RWPE2 (cell line): ENCODE data around the gene SMCR8.
"Not testable (repeated sequence)": the region's sequence is repeated elsewhere in the genome, so short reads cannot be mapped to it uniquely, and the experiment has no call there.

Source experiments
- ATAC-seq: fragments of 200-7000 bp; cut with Tn5 transposase; 3 replicates; pipeline ENCODE4 v1.9.1; 2021; ENCODE audit warnings: low read depth
- DNase-seq: peaks from one replicate; pipeline ENCODE4 v3.0.0-alpha.2; 2020; ENCODE audit warnings: low spot score
- H3K27ac ChIP-seq: fragments of 450-650 bp; 2 replicates; pipeline ENCODE4 v1.5.1; 2017; ENCODE audit warnings: mild to moderate bottlenecking; ENCODE audit not compliant: poor library complexity, severe bottlenecking
- H3K27me3 ChIP-seq: fragments of 250-450 bp; sonication (Bioruptor Pico); 2 replicates; pipeline ENCODE4 v1.5.1; 2021; ENCODE audit warnings: mild to moderate bottlenecking, moderate library complexity; ENCODE audit not compliant: insufficient read depth, poor library complexity, severe bottlenecking
- H3K36me3 ChIP-seq: fragments of 250-450 bp; sonication (Bioruptor Pico); 2 replicates; pipeline ENCODE4 v1.5.1; 2020; ENCODE audit warnings: low read depth, mild to moderate bottlenecking, moderate library complexity
- H3K4me1 ChIP-seq: fragments of 250-450 bp; sonication (Bioruptor Pico); 2 replicates; pipeline ENCODE4 v1.5.1; 2021; ENCODE audit warnings: mild to moderate bottlenecking, moderate library complexity; ENCODE audit not compliant: insufficient read depth, poor library complexity, severe bottlenecking
- H3K4me3 ChIP-seq: fragments of 250-450 bp; sonication (Bioruptor Pico); 2 replicates; pipeline ENCODE4 v1.5.1; 2021; ENCODE audit warnings: mild to moderate bottlenecking, moderate library complexity; ENCODE audit not compliant: severe bottlenecking
- H3K9me3 ChIP-seq: fragments of 250-450 bp; sonication (Bioruptor Pico); 2 replicates; pipeline ENCODE4 v1.5.1; 2021; ENCODE audit warnings: mild to moderate bottlenecking, moderate library complexity; ENCODE audit not compliant: severe bottlenecking
- CTCF ChIP-seq: fragments of 450-650 bp; IDR thresholded peaks from one replicate; pipeline ENCODE4 v1.5.1; 2017; ENCODE audit warnings: mild to moderate bottlenecking, moderate library complexity; ENCODE audit not compliant: poor library complexity, severe bottlenecking

SMCR8 gene

GRCh38 chr17:18285296-18285695 is 29.8 kb upstream of the SMCR8 start:
- H3K36me3 ChIP-seq: peaks cover 95% of the 10 kb centered on the region

GRCh38 chr17:18291718-18292540 is 23.2 kb upstream of the SMCR8 start:
- DNase-seq (no peak), ATAC-seq (no peak)
- Histone ChIP-seq H3K4me1 (no peaks in the 10 kb centered on the region), H3K9me3 (no peaks in the 10 kb centered on the region), H3K27ac (no peak overlapping the region), H3K36me3 (peaks cover 93% of the 10 kb centered on the region), H3K27me3 (no peaks in the 10 kb centered on the region), H3K4me3 (no peak overlapping the region)
- no peak for TF ChIP-seq CTCF

More at GRCh38 chr17:18285296-18285695, 29.8 kb upstream of the SMCR8 start:
- ATAC-seq (no peak), DNase-seq (no peak)
- H3K27ac ChIP-seq: no peak overlapping the region
- no peak for TF ChIP-seq CTCF
- H3K9me3 ChIP-seq: no peaks in the 10 kb centered on the region
- no peak overlapping the region for H3K4me3 ChIP-seq
- H3K27me3 ChIP-seq: no peaks in the 10 kb centered on the region
- no peaks in the 10 kb centered on the region for H3K4me1 ChIP-seq

GRCh38 chr17:18298061-18298460 is 17.0 kb upstream of the SMCR8 start:
- peaks cover 74% of the 10 kb centered on the region for H3K36me3 ChIP-seq
- not testable (repeated sequence) for H3K27ac ChIP-seq, H3K4me1 ChIP-seq, ATAC-seq, H3K4me3 ChIP-seq, DNase-seq, H3K9me3 ChIP-seq, H3K27me3 ChIP-seq

GRCh38 chr17:18300725-18301480 is 14.2 kb upstream of the SMCR8 start:
- Histone ChIP-seq H3K4me3 (no peak overlapping the region), H3K36me3 (peaks cover 79% of the 10 kb centered on the region), H3K27ac (no peak overlapping the region), H3K27me3 (no peaks in the 10 kb centered on the region), H3K9me3 (no peaks in the 10 kb centered on the region), H3K4me1 (no peaks in the 10 kb centered on the region)
- ATAC-seq: no peak
- no peak for TF ChIP-seq CTCF
- no peak for DNase-seq

GRCh38 chr17:18303206-18303605 is 11.9 kb upstream of the SMCR8 start:
- not testable (repeated sequence) for H3K4me1 ChIP-seq, H3K9me3 ChIP-seq, H3K27ac ChIP-seq, DNase-seq, H3K27me3 ChIP-seq, ATAC-seq, H3K4me3 ChIP-seq
- peaks cover 90% of the 10 kb centered on the region for H3K36me3 ChIP-seq
